ENCODE measurements around the gene SAMD8. TPM values are rescaled to one million over a fixed set of nuclear protein-coding genes. Genes with fewer than 3 reads are reported as not detected.
"Not testable (repeated sequence)": the region's sequence is repeated elsewhere in the genome, so short reads cannot be mapped to it uniquely, and the experiment has no call there.

SAMD8 gene
- total RNA-seq, 1 donor from 2014 or later = 23.0 TPM

DNA sequence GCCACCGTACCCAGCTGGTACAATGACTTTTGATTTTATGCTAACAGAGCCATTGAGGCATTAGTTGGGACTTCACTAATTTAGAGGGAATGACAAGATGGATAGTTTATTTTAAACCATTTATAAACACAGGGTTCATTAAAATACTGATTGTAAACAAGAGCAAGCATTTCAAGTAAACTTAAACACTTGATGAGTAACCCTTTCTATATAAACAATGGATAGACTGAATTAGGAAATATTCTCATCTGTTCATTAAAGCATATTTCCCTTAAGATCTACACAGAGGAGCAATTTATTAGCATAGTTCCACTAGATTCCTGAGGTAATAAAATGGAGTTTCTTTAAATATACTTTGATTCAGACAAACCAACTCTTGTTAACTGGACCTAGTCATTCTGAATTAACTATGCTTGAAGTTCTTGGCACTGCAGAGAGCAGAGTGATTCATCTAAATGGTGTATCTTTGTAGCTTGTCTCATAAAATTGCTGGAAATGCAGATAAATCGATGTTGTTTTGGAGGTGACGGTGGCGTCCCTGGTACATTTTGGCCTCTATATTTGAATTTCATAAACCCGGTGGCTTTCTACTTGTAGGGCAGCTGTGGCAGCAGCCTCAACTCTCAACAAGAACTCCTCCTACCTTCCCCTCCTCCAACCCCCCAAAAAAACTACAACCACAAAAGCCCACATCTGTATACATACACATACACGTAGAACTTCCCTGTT, 83.7 kb downstream of the SAMD8 start:
- DNase-seq (no peak), ATAC-seq (no peak)
- Histone ChIP-seq H3K27me3 (no peaks in the 10 kb centered on the region), H3K9me3 (no peaks in the 10 kb centered on the region), H3K27ac (no peak overlapping the region), H3K4me3 (no peak overlapping the region), H3K36me3 (no peaks in the 10 kb centered on the region), H3K4me1 (peaks cover 14% of the 10 kb centered on the region)
- intact Hi-C loops (cut with DNase I) = no loop called here
- TF ChIP-seq, protein P1, sequence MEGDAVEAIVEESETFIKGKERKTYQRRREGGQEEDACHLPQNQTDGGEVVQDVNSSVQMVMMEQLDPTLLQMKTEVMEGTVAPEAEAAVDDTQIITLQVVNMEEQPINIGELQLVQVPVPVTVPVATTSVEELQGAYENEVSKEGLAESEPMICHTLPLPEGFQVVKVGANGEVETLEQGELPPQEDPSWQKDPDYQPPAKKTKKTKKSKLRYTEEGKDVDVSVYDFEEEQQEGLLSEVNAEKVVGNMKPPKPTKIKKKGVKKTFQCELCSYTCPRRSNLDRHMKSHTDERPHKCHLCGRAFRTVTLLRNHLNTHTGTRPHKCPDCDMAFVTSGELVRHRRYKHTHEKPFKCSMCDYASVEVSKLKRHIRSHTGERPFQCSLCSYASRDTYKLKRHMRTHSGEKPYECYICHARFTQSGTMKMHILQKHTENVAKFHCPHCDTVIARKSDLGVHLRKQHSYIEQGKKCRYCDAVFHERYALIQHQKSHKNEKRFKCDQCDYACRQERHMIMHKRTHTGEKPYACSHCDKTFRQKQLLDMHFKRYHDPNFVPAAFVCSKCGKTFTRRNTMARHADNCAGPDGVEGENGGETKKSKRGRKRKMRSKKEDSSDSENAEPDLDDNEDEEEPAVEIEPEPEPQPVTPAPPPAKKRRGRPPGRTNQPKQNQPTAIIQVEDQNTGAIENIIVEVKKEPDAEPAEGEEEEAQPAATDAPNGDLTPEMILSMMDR (IDR thresholded peaks at IDR 0.05) = no peak

DNA sequence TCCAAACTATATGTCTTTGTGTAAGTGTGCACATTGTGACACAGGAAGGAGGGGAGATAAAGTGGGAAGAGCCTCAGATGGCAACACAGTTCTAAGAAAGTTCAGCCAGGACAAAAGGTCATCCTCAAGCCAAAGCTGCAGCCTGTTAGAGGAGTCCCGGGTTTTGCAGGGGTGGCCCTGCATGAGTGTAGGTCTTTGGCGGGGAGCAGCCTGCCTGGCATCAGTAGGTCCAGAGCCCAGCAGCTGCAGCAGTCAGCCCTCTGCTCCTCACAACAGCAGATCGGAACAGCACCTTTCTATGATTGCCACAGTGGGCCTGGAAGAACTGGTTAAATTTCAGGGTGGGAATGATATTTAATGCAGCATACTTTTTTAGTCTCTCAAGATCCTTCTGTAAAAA, 85.6 kb downstream of the SAMD8 start:
- intact Hi-C loops (cut with DNase I) = no loop called here
- H3K27ac ChIP-seq = no peak overlapping the region
- TF ChIP-seq, protein P1 (IDR thresholded peaks at IDR 0.05) = no peak
- H3K4me1 ChIP-seq = peaks cover 6% of the 10 kb centered on the region
- H3K27me3 ChIP-seq = no peaks in the 10 kb centered on the region
- H3K36me3 ChIP-seq = no peaks in the 10 kb centered on the region
- DNase-seq = no peak
- H3K9me3 ChIP-seq = no peaks in the 10 kb centered on the region
- H3K4me3 ChIP-seq = no peak overlapping the region
- ATAC-seq = peak; percentile 42

DNA sequence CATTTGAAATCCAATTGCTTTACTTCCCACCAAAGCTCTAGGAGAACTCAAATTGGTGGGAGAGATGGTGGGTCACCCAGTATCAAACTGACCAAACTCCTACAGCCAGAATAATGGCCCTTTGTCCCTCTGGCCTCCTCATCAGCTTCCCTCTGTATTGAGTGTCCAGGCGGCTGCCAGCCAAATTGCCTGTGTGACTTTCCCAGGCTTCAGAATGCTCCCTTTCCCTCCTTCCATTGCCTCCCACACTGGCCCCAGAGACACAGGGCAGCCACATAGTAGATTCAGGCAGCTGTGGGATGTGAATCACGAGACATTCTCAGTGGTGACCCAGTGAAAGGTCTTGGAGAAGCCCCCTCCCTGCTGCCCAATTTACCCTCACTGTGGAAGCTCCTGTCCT, 86.5 kb downstream of the SAMD8 start:
- DNase-seq = no peak
- Histone ChIP-seq H3K27ac (no peak overlapping the region), H3K27me3 (no peaks in the 10 kb centered on the region), H3K4me3 (no peak overlapping the region), H3K4me1 (peaks cover 6% of the 10 kb centered on the region), H3K9me3 (no peaks in the 10 kb centered on the region), H3K36me3 (no peaks in the 10 kb centered on the region)
- TF ChIP-seq, protein P1 (IDR thresholded peaks at IDR 0.05) = no peak
- no peak for ATAC-seq
- intact Hi-C loops (cut with DNase I) = no loop called here

DNA sequence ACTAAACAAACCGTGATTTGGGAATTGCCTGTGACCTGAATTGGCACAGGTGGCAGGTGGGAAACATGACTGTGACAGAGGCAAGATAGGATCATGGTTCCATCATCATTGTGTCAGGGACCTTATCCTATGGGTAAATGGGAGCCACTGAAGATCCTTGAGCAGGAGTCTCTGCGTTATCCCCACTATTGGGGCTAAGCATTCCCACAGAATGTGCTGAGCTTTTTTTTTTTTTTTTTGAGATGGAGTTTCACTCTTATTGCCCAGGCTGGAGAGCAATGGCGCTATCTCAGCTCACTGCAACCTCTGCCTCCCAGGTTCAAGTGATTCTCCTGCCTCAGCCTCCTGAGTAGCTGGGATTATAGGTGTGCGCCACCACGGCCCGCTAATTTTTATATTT, 88.5 kb downstream of the SAMD8 start:
- not testable (repeated sequence) for ATAC-seq, DNase-seq

DNA sequence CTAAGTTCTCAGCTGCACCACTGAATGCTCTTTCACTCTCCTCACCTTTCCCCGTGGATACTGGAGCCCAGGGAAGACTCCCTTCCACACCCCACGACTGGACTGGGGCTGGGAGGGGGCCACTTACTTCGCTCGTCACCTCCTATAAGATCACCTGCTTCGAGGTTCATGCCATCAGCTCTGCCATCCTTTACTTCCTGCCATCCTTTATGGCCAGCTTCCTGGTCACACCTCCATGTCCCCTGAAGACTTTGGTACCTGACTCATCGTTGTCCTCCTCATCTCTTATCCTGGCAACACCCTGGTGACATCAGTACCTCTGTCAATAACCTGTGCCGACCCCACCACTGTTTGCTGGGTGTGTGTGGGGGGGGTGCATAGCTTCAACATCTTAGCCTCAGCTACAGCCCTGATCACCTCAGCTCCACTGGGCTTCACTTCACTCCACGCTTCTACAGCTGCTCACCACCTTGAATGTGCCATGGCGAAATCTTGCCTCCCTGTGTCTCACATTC, 90.4 kb downstream of the SAMD8 start:
- DNase-seq = no peak
- no peak for ATAC-seq
- Histone ChIP-seq H3K27ac (no peak overlapping the region), H3K36me3 (no peaks in the 10 kb centered on the region), H3K9me3 (no peaks in the 10 kb centered on the region), H3K27me3 (no peaks in the 10 kb centered on the region), H3K4me3 (no peak overlapping the region), H3K4me1 (peaks cover 8% of the 10 kb centered on the region)
- intact Hi-C loops (cut with DNase I) = no loop called here
- TF ChIP-seq, protein P1 (IDR thresholded peaks at IDR 0.05) = no peak

More for the DNA sequence above, 88.5 kb downstream of the SAMD8 start:
- intact Hi-C loops (cut with DNase I); H3K9me3 ChIP-seq; H3K4me1 ChIP-seq; H3K36me3 ChIP-seq; H3K27me3 ChIP-seq; H3K4me3 ChIP-seq; H3K27ac ChIP-seq: not testable (repeated sequence)

DNA sequence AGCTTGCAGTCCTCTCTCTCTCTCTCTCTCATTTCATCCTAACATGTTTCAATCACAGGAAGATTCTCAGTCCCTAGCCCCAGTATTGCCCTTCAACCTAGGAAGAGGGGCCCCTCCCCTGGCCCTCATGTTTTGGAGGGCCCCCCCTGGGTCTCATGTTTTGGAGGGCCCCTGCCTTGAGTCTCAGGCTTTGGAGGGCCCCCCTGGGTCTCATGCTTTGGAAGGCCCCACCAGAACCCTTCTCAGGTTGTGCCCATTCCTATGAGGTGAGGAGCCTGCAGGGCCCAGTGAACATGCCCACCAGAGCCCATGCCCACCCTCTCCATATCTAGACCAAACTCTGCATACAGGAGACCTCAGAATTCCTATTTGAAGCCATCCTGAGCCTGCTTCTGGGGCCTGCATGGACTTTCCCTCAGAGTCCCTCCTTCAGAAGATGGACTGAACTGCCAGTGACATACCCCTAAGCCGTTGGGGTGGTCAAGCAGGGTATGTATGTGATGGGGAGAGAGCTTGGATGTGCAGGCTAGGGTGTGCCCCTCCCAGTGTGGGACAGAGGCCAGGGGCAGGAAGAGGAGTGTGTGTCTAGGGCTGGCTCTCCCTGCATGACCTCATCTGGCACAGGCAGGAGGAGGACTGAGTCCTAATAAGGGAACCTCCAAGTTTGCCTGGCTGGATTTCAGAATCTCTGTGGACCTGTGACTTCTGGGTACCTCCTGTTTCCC, 91.0 kb downstream of the SAMD8 start:
- intact Hi-C loops (cut with DNase I) = no loop called here
- ATAC-seq = peak; percentile 94
- TF ChIP-seq, protein P1 (IDR thresholded peaks at IDR 0.05) = no peak

DNA sequence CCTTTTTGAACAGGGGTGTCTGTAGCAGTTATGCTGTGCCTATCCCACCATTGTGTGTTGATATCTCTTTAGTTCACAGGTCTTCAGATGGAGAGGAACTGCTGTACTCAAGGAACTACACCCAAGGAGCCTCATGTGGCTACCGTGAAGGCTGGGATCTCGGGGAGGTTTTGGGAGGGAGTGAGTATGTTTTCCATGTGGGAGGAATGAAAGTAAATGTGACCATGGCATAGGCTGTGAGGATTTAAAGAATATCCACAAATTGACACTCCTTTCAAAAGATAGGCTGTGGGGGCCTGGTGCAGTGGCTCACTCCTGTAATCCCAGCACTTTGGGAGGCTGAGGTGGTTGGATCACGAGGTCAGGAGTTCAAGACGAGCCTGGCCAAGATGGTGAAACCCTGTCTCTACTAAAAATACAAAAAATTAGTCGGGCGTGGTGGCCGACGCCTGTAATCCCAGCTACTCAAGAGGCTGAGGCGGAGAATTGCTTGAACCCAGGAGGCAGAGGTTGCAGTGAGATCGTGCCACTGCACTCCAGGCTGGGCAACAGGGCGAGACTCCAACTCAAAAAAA, 91.7 kb downstream of the SAMD8 start:
- H3K27me3 ChIP-seq; H3K9me3 ChIP-seq; H3K36me3 ChIP-seq; ATAC-seq; H3K4me3 ChIP-seq; intact Hi-C loops (cut with DNase I); H3K4me1 ChIP-seq; DNase-seq; H3K27ac ChIP-seq: not testable (repeated sequence)

More for the DNA sequence above, 91.0 kb downstream of the SAMD8 start:
- Histone ChIP-seq H3K27ac (no peak overlapping the region), H3K9me3 (no peaks in the 10 kb centered on the region), H3K27me3 (no peaks in the 10 kb centered on the region), H3K36me3 (no peaks in the 10 kb centered on the region), H3K4me3 (no peak overlapping the region), H3K4me1 (peaks cover 8% of the 10 kb centered on the region)
- DNase-seq = no peak

Data from upper lobe of right lung (tissue), 1 donor.